Adipocyte (in vitro differentiated cells): ENCODE results near the gene AJAP1.

Source experiments
- DNase-seq: peaks from one replicate; pipeline ENCODE4 v3.0.0-alpha.2; 2015; ENCODE audit warnings: low read depth
- H3K27me3 ChIP-seq: replicated peaks from 2 replicates; pipeline ENCODE4 v1.7.0; 2013; ENCODE audit warnings: mild to moderate bottlenecking, low read length, moderate library complexity; ENCODE audit not compliant: control insufficient read depth, insufficient read depth
- H3K36me3 ChIP-seq: 2 replicates; pipeline ENCODE4 v1.7.0; 2013; ENCODE audit warnings: low read length, mild to moderate bottlenecking, moderate library complexity; ENCODE audit not compliant: control insufficient read depth, insufficient read depth, severe bottlenecking
- H3K4me1 ChIP-seq: 2 replicates; pipeline ENCODE4 v1.7.0; 2013; ENCODE audit warnings: mild to moderate bottlenecking, low read length, moderate library complexity; ENCODE audit not compliant: control insufficient read depth, insufficient read depth
- H3K4me3 ChIP-seq: 2 replicates; pipeline ENCODE4 v1.7.0; 2013; ENCODE audit warnings: mild to moderate bottlenecking, low read length, moderate library complexity
- H3K9ac ChIP-seq: 2 replicates; pipeline ENCODE4 v1.7.0; 2013; ENCODE audit warnings: mild to moderate bottlenecking, low read length, moderate library complexity
- H3K9me3 ChIP-seq: 2 replicates; pipeline ENCODE4 v1.7.0; 2013; ENCODE audit warnings: mild to moderate bottlenecking, low read length, moderate library complexity; ENCODE audit not compliant: control insufficient read depth

Gene AJAP1

GRCh38 chr1:4750177-4750576, 95.8 kb downstream of the AJAP1 start:
- no peak overlapping the region for H3K4me3 ChIP-seq
- peaks cover 7% of the 10 kb centered on the region for H3K9me3 ChIP-seq
- DNase-seq: no peak
- H3K27me3 ChIP-seq: no peaks in the 10 kb centered on the region
- no peaks in the 10 kb centered on the region for H3K4me1 ChIP-seq
- no peak overlapping the region for H3K9ac ChIP-seq
- no peaks in the 10 kb centered on the region for H3K36me3 ChIP-seq

- no peaks in the 10 kb centered on the region for H3K27me3 ChIP-seq
- no peak for DNase-seq
- no peaks in the 10 kb centered on the region for H3K4me1 ChIP-seq
- H3K9me3 ChIP-seq: peaks cover 7% of the 10 kb centered on the region
- no peaks in the 10 kb centered on the region for H3K36me3 ChIP-seq
- no peak overlapping the region for H3K4me3 ChIP-seq
- no peak overlapping the region for H3K9ac ChIP-seq
Observed at GRCh38 chr1:4752059-4752458, 97.7 kb downstream of the AJAP1 start.

GRCh38 chr1:4754816-4755215, 100.4 kb downstream of the AJAP1 start:
- Histone ChIP-seq H3K4me1 (no peaks in the 10 kb centered on the region), H3K9ac (no peak overlapping the region), H3K9me3 (peaks cover 7% of the 10 kb centered on the region), H3K27me3 (no peaks in the 10 kb centered on the region), H3K36me3 (no peaks in the 10 kb centered on the region), H3K4me3 (no peak overlapping the region)
- no peak for DNase-seq

GRCh38 chr1:4755301-4755845, 101.0 kb downstream of the AJAP1 start:
- H3K4me3 ChIP-seq: no peak overlapping the region
- H3K36me3 ChIP-seq: no peaks in the 10 kb centered on the region
- no peaks in the 10 kb centered on the region for H3K4me1 ChIP-seq
- no peak for DNase-seq
- H3K27me3 ChIP-seq: no peaks in the 10 kb centered on the region
- H3K9ac ChIP-seq: no peak overlapping the region
- peaks cover 7% of the 10 kb centered on the region for H3K9me3 ChIP-seq

- no peak for DNase-seq
- Histone ChIP-seq H3K27me3 (no peaks in the 10 kb centered on the region), H3K9me3 (peaks cover 7% of the 10 kb centered on the region), H3K36me3 (no peaks in the 10 kb centered on the region), H3K4me3 (no peak overlapping the region), H3K9ac (no peak overlapping the region), H3K4me1 (no peaks in the 10 kb centered on the region)
Observed at GRCh38 chr1:4755864-4756504, 101.6 kb downstream of the AJAP1 start.

- H3K9me3 ChIP-seq: peaks cover 7% of the 10 kb centered on the region
- H3K9ac ChIP-seq: no peak overlapping the region
- H3K27me3 ChIP-seq: no peaks in the 10 kb centered on the region
- H3K36me3 ChIP-seq: no peaks in the 10 kb centered on the region
- no peaks in the 10 kb centered on the region for H3K4me1 ChIP-seq
- DNase-seq: no peak
- H3K4me3 ChIP-seq: no peak overlapping the region
Observed at GRCh38 chr1:4756851-4757580, 102.6 kb downstream of the AJAP1 start.

- H3K4me3 ChIP-seq: no peak overlapping the region
- no peaks in the 10 kb centered on the region for H3K9me3 ChIP-seq
- DNase-seq: no peak
- no peak overlapping the region for H3K9ac ChIP-seq
- H3K4me1 ChIP-seq: no peaks in the 10 kb centered on the region
- no peaks in the 10 kb centered on the region for H3K36me3 ChIP-seq
- H3K27me3 ChIP-seq: no peaks in the 10 kb centered on the region
Observed at GRCh38 chr1:4759671-4760070, 105.3 kb downstream of the AJAP1 start.

GRCh38 chr1:4760088-4760487, 105.7 kb downstream of the AJAP1 start:
- H3K27me3 ChIP-seq: no peaks in the 10 kb centered on the region
- no peak overlapping the region for H3K9ac ChIP-seq
- H3K4me3 ChIP-seq: no peak overlapping the region
- H3K4me1 ChIP-seq: no peaks in the 10 kb centered on the region
- no peaks in the 10 kb centered on the region for H3K9me3 ChIP-seq
- H3K36me3 ChIP-seq: no peaks in the 10 kb centered on the region
- no peak for DNase-seq

- no peak for DNase-seq
- H3K4me3 ChIP-seq: no peak overlapping the region
- H3K27me3 ChIP-seq: no peaks in the 10 kb centered on the region
- no peaks in the 10 kb centered on the region for H3K4me1 ChIP-seq
- H3K36me3 ChIP-seq: no peaks in the 10 kb centered on the region
- H3K9ac ChIP-seq: no peak overlapping the region
- H3K9me3 ChIP-seq: no peaks in the 10 kb centered on the region
Observed at GRCh38 chr1:4761324-4761723, 106.9 kb downstream of the AJAP1 start.

- Histone ChIP-seq H3K9me3 (no peaks in the 10 kb centered on the region), H3K4me1 (no peaks in the 10 kb centered on the region), H3K27me3 (no peaks in the 10 kb centered on the region), H3K9ac (no peak overlapping the region), H3K4me3 (no peak overlapping the region), H3K36me3 (no peaks in the 10 kb centered on the region)
- no peak for DNase-seq
Observed at GRCh38 chr1:4762146-4762545, 107.7 kb downstream of the AJAP1 start.

GRCh38 chr1:4767308-4767707, 112.9 kb downstream of the AJAP1 start:
- no peak overlapping the region for H3K9ac ChIP-seq
- H3K4me3 ChIP-seq: no peak overlapping the region
- H3K36me3 ChIP-seq: no peaks in the 10 kb centered on the region
- no peaks in the 10 kb centered on the region for H3K4me1 ChIP-seq
- DNase-seq: no peak
- no peaks in the 10 kb centered on the region for H3K27me3 ChIP-seq
- H3K9me3 ChIP-seq: no peaks in the 10 kb centered on the region
